ENCODE measurements around the gene VAPB. TPM values are rescaled to one million over a fixed set of nuclear protein-coding genes. Genes with fewer than 3 reads are reported as not detected.
"Not testable (repeated sequence)": the region's sequence is repeated elsewhere in the genome, so short reads cannot be mapped to it uniquely, and the experiment has no call there.

VAPB gene
- total RNA-seq, 1 donor from 2014 or later = 36.2 TPM

- Mint-ChIP-seq H3K4me3 (ENCODE audit: low read depth) (no peak overlapping the region), H3K36me3 (ENCODE audit: low read depth) (peaks cover 12% of the 10 kb centered on the region), H3K4me1 (ENCODE audit: low read depth) (peaks cover 26% of the 10 kb centered on the region), H3K27me3 (ENCODE audit: low read depth) (no peaks in the 10 kb centered on the region), H3K27ac (no peak overlapping the region), H3K9me3 (no peaks in the 10 kb centered on the region)
- no peak for DNase-seq (ENCODE audit: low spot score)
- intact Hi-C loops (cut with micrococcal nuclease) = no loop called here
These were observed 13.8 kb downstream of the VAPB start for GRCh38 chr20:58402827-58403226.

- Mint-ChIP-seq H3K36me3 (ENCODE audit: low read depth) (peaks cover 8% of the 10 kb centered on the region), H3K9me3 (no peaks in the 10 kb centered on the region), H3K4me1 (ENCODE audit: low read depth) (peaks cover 26% of the 10 kb centered on the region), H3K4me3 (ENCODE audit: low read depth) (no peak overlapping the region), H3K27ac (no peak overlapping the region), H3K27me3 (ENCODE audit: low read depth) (no peaks in the 10 kb centered on the region)
- DNase-seq (ENCODE audit: low spot score) = no peak
- intact Hi-C loops (cut with micrococcal nuclease) = no loop called here
These were observed 14.2 kb downstream of the VAPB start for GRCh38 chr20:58403272-58403671.

GRCh38 chr20:58405504-58406291 lies 16.7 kb downstream of the VAPB start:
- Mint-ChIP-seq H3K4me1 (ENCODE audit: low read depth) (peaks cover 33% of the 10 kb centered on the region), H3K27ac (no peak overlapping the region), H3K9me3 (no peaks in the 10 kb centered on the region), H3K36me3 (ENCODE audit: low read depth) (peaks cover 5% of the 10 kb centered on the region), H3K4me3 (ENCODE audit: low read depth) (no peak overlapping the region), H3K27me3 (ENCODE audit: low read depth) (no peaks in the 10 kb centered on the region)
- DNase-seq (ENCODE audit: low spot score) = no peak
- intact Hi-C loops (cut with micrococcal nuclease) = loop anchor here (5.0 kb wide), 2 partner anchors 98 to 168 kb away; partner anchors contain the start of gene RAB22A

GRCh38 chr20:58406422-58407001 lies 17.5 kb downstream of the VAPB start:
- no peak overlapping the region for H3K27ac Mint-ChIP-seq

GRCh38 chr20:58407201-58407873 lies 18.3 kb downstream of the VAPB start:
- H3K4me1 Mint-ChIP-seq (ENCODE audit: low read depth) = peaks cover 32% of the 10 kb centered on the region
- H3K27ac Mint-ChIP-seq = peak overlapping the region; percentile 59
- no peaks in the 10 kb centered on the region for H3K9me3 Mint-ChIP-seq
- no peak overlapping the region for H3K4me3 Mint-ChIP-seq (ENCODE audit: low read depth)
- H3K36me3 Mint-ChIP-seq (ENCODE audit: low read depth) = peaks cover 12% of the 10 kb centered on the region
- H3K27me3 Mint-ChIP-seq (ENCODE audit: low read depth) = no peaks in the 10 kb centered on the region
- DNase-seq (ENCODE audit: low spot score) = no peak
- intact Hi-C loops (cut with micrococcal nuclease) = loop anchor here (5.0 kb wide), 2 partner anchors 100 to 170 kb away; partner anchors contain the start of gene RAB22A

More at GRCh38 chr20:58406422-58407001, 17.5 kb downstream of the VAPB start:
- H3K4me3 Mint-ChIP-seq (ENCODE audit: low read depth) = no peak overlapping the region
- intact Hi-C loops (cut with micrococcal nuclease) = loop anchor here (5.0 kb wide), 2 partner anchors 99 to 169 kb away; partner anchors contain the start of gene RAB22A
- H3K4me1 Mint-ChIP-seq (ENCODE audit: low read depth) = peaks cover 32% of the 10 kb centered on the region
- no peaks in the 10 kb centered on the region for H3K9me3 Mint-ChIP-seq
- no peaks in the 10 kb centered on the region for H3K27me3 Mint-ChIP-seq (ENCODE audit: low read depth)
- no peak for DNase-seq (ENCODE audit: low spot score)
- H3K36me3 Mint-ChIP-seq (ENCODE audit: low read depth) = peaks cover 8% of the 10 kb centered on the region

- peaks cover 32% of the 10 kb centered on the region for H3K4me1 Mint-ChIP-seq (ENCODE audit: low read depth)
- DNase-seq (ENCODE audit: low spot score) = no peak
- H3K36me3 Mint-ChIP-seq (ENCODE audit: low read depth) = peaks cover 16% of the 10 kb centered on the region
- no peaks in the 10 kb centered on the region for H3K27me3 Mint-ChIP-seq (ENCODE audit: low read depth)
- intact Hi-C loops (cut with micrococcal nuclease) = loop anchor here (2.0 to 5.0 kb wide), 3 partner anchors 19 to 171 kb away; partner anchors contain the start of genes RAB22A and VAPB
- no peak overlapping the region for H3K4me3 Mint-ChIP-seq (ENCODE audit: low read depth)
- H3K27ac Mint-ChIP-seq = peak overlapping the region; percentile 64
- H3K9me3 Mint-ChIP-seq = no peaks in the 10 kb centered on the region
These were observed 19.0 kb downstream of the VAPB start for GRCh38 chr20:58407966-58408557.

- Mint-ChIP-seq H3K4me1 (ENCODE audit: low read depth) (peaks cover 32% of the 10 kb centered on the region), H3K36me3 (ENCODE audit: low read depth) (peaks cover 16% of the 10 kb centered on the region), H3K9me3 (no peaks in the 10 kb centered on the region), H3K4me3 (ENCODE audit: low read depth) (peak overlapping the region; percentile 30), H3K27ac (peak overlapping the region; percentile 64), H3K27me3 (ENCODE audit: low read depth) (no peaks in the 10 kb centered on the region)
- intact Hi-C loops (cut with micrococcal nuclease) = loop anchor here (2.0 to 5.0 kb wide), 3 partner anchors 20 to 171 kb away; partner anchors contain the start of genes RAB22A and VAPB
- DNase-seq (ENCODE audit: low spot score) = no peak
These were observed 19.7 kb downstream of the VAPB start for GRCh38 chr20:58408603-58409246.

- H3K27me3 Mint-ChIP-seq (ENCODE audit: low read depth); DNase-seq (ENCODE audit: low spot score); H3K27ac Mint-ChIP-seq; H3K4me3 Mint-ChIP-seq (ENCODE audit: low read depth); intact Hi-C loops (cut with micrococcal nuclease); H3K9me3 Mint-ChIP-seq: not testable (repeated sequence)
- Mint-ChIP-seq H3K36me3 (ENCODE audit: low read depth) (peaks cover 43% of the 10 kb centered on the region), H3K4me1 (ENCODE audit: low read depth) (peaks cover 35% of the 10 kb centered on the region)
These were observed 25.2 kb downstream of the VAPB start for GRCh38 chr20:58414216-58414615.

GRCh38 chr20:58414786-58415185 lies 25.8 kb downstream of the VAPB start:
- H3K9me3 Mint-ChIP-seq; H3K27ac Mint-ChIP-seq; DNase-seq (ENCODE audit: low spot score); H3K27me3 Mint-ChIP-seq (ENCODE audit: low read depth); intact Hi-C loops (cut with micrococcal nuclease); H3K4me3 Mint-ChIP-seq (ENCODE audit: low read depth): not testable (repeated sequence)
- Mint-ChIP-seq H3K4me1 (ENCODE audit: low read depth) (peaks cover 34% of the 10 kb centered on the region), H3K36me3 (ENCODE audit: low read depth) (peaks cover 49% of the 10 kb centered on the region)

GRCh38 chr20:58416057-58416456 lies 27.0 kb downstream of the VAPB start:
- peaks cover 30% of the 10 kb centered on the region for H3K4me1 Mint-ChIP-seq (ENCODE audit: low read depth)
- DNase-seq (ENCODE audit: low spot score) = no peak
- H3K36me3 Mint-ChIP-seq (ENCODE audit: low read depth) = peaks cover 57% of the 10 kb centered on the region
- H3K9me3 Mint-ChIP-seq = peaks cover 3% of the 10 kb centered on the region
- H3K27ac Mint-ChIP-seq = no peak overlapping the region
- intact Hi-C loops (cut with micrococcal nuclease) = no loop called here
- H3K27me3 Mint-ChIP-seq (ENCODE audit: low read depth) = no peaks in the 10 kb centered on the region
- H3K4me3 Mint-ChIP-seq (ENCODE audit: low read depth) = no peak overlapping the region

GRCh38 chr20:58416835-58417234 lies 27.8 kb downstream of the VAPB start:
- Mint-ChIP-seq H3K27ac (peak overlapping the region; percentile 39), H3K4me1 (ENCODE audit: low read depth) (peaks cover 32% of the 10 kb centered on the region), H3K9me3 (peaks cover 3% of the 10 kb centered on the region), H3K4me3 (ENCODE audit: low read depth) (no peak overlapping the region), H3K36me3 (ENCODE audit: low read depth) (peaks cover 64% of the 10 kb centered on the region), H3K27me3 (ENCODE audit: low read depth) (no peaks in the 10 kb centered on the region)
- intact Hi-C loops (cut with micrococcal nuclease) = no loop called here
- DNase-seq (ENCODE audit: low spot score) = no peak

- intact Hi-C loops (cut with micrococcal nuclease) = no loop called here
- H3K27ac Mint-ChIP-seq = no peak overlapping the region
- H3K9me3 Mint-ChIP-seq = peaks cover 3% of the 10 kb centered on the region
- no peak for DNase-seq (ENCODE audit: low spot score)
- H3K4me3 Mint-ChIP-seq (ENCODE audit: low read depth) = no peak overlapping the region
- no peaks in the 10 kb centered on the region for H3K27me3 Mint-ChIP-seq (ENCODE audit: low read depth)
- peaks cover 67% of the 10 kb centered on the region for H3K36me3 Mint-ChIP-seq (ENCODE audit: low read depth)
- H3K4me1 Mint-ChIP-seq (ENCODE audit: low read depth) = peaks cover 32% of the 10 kb centered on the region
These were observed 28.4 kb downstream of the VAPB start for GRCh38 chr20:58417438-58417837.
